Measurements from ENCODE around the gene TBC1D5. TPM values are rescaled to one million over a fixed set of nuclear protein-coding genes. Genes with fewer than 3 reads are reported as not detected.

TBC1D5 gene
- polyA plus RNA-seq, 1 experiment: 27.0 TPM

- DNase-seq (ENCODE audit: low read depth): no peak
- ChIA-PET POLR2A (no interaction called here), CTCF (interaction anchor here (0.8 to 1.6 kb wide), 8 partner anchors 8 to 405 kb away, joined by 3 to 5 read pairs (median 3); no protein-coding TSS in a partner anchor)
- H3K27me3 ChIP-seq (ENCODE audit: control insufficient read depth, insufficient read depth, low read length): no peaks in the 10 kb centered on the region
- peak; percentile 65 for TF ChIP-seq CTCF (IDR thresholded peaks at IDR 0.05; ENCODE audit: insufficient read depth, low read depth, low read length)
- no peak overlapping the region for H3K4me3 ChIP-seq (ENCODE audit: low read depth, low read length)
- H3K36me3 ChIP-seq (ENCODE audit: control insufficient read depth, insufficient read depth, low read length): no peaks in the 10 kb centered on the region
These were observed 509.0 kb downstream of the TBC1D5 start for GRCh38 chr3:17233398-17233800.

- H3K4me3 ChIP-seq (ENCODE audit: low read depth, low read length): no peak overlapping the region
- POLR2A ChIA-PET: no interaction called here
- no peak for DNase-seq (ENCODE audit: low read depth)
- CTCF ChIA-PET: interaction anchor here (1.0 to 1.4 kb wide), 6 partner anchors 8 to 631 kb away, joined by 3 to 10 read pairs (median 4); no protein-coding TSS in a partner anchor
- H3K36me3 ChIP-seq (ENCODE audit: control insufficient read depth, insufficient read depth, low read length): no peaks in the 10 kb centered on the region
- no peak for TF ChIP-seq CTCF (IDR thresholded peaks at IDR 0.05; ENCODE audit: insufficient read depth, low read depth, low read length)
- H3K27me3 ChIP-seq (ENCODE audit: control insufficient read depth, insufficient read depth, low read length): no peaks in the 10 kb centered on the region
These were observed 510.0 kb downstream of the TBC1D5 start for GRCh38 chr3:17232442-17232841.

- ChIA-PET POLR2A (no interaction called here), CTCF (interaction anchor here (1.0 to 1.4 kb wide), 5 partner anchors 8 to 630 kb away, joined by 3 to 10 read pairs (median 4); no protein-coding TSS in a partner anchor)
- no peak for DNase-seq (ENCODE audit: low read depth)
- H3K27me3 ChIP-seq (ENCODE audit: control insufficient read depth, insufficient read depth, low read length): no peaks in the 10 kb centered on the region
- TF ChIP-seq CTCF (IDR thresholded peaks at IDR 0.05; ENCODE audit: insufficient read depth, low read depth, low read length): no peak
- no peaks in the 10 kb centered on the region for H3K36me3 ChIP-seq (ENCODE audit: control insufficient read depth, insufficient read depth, low read length)
- no peak overlapping the region for H3K4me3 ChIP-seq (ENCODE audit: low read depth, low read length)
These were observed 510.7 kb downstream of the TBC1D5 start for GRCh38 chr3:17231537-17232261.

GRCh38 chr3:17227472-17227871 lies 515.0 kb downstream of the TBC1D5 start:
- no peak for DNase-seq (ENCODE audit: low read depth)
- Histone ChIP-seq H3K27me3 (ENCODE audit: control insufficient read depth, insufficient read depth, low read length) (no peaks in the 10 kb centered on the region), H3K4me3 (ENCODE audit: low read depth, low read length) (no peak overlapping the region), H3K36me3 (ENCODE audit: control insufficient read depth, insufficient read depth, low read length) (no peaks in the 10 kb centered on the region)
- TF ChIP-seq CTCF (IDR thresholded peaks at IDR 0.05; ENCODE audit: insufficient read depth, low read depth, low read length): no peak
- ChIA-PET POLR2A (interaction anchor here (0.6 kb wide), 1 partner anchor 234 kb away, joined by 3 read pairs; no protein-coding TSS in a partner anchor), CTCF (interaction anchor here (1.1 to 1.5 kb wide), 4 partner anchors 9 to 626 kb away, joined by 3 to 5 read pairs (median 4); no protein-coding TSS in a partner anchor)

- no peak for TF ChIP-seq CTCF (IDR thresholded peaks at IDR 0.05; ENCODE audit: insufficient read depth, low read depth, low read length)
- H3K4me3 ChIP-seq (ENCODE audit: low read depth, low read length): no peak overlapping the region
- no peaks in the 10 kb centered on the region for H3K36me3 ChIP-seq (ENCODE audit: control insufficient read depth, insufficient read depth, low read length)
- POLR2A ChIA-PET: no interaction called here
- no peaks in the 10 kb centered on the region for H3K27me3 ChIP-seq (ENCODE audit: control insufficient read depth, insufficient read depth, low read length)
- CTCF ChIA-PET: no interaction called here
- DNase-seq (ENCODE audit: low read depth): no peak
These were observed 520.9 kb downstream of the TBC1D5 start for GRCh38 chr3:17221529-17221928.
